OCI-LY7 (cell line): ENCODE data around the gene RLN3.
A peak's percentile ranks its signal among the peaks of the same experiment; 100 is the strongest.
"Not testable (repeated sequence)": the region's sequence is repeated elsewhere in the genome, so short reads cannot be mapped to it uniquely, and the experiment has no call there.

Source experiments
- CTCF ChIP-seq: fragments of 200-600 bp; sonication (generic); conservative IDR thresholded peaks from 2 replicates; pipeline ENCODE4 v1.5.1; 2014; ENCODE audit warnings: mild to moderate bottlenecking, antibody characterized with exemption, low read length, moderate library complexity, mixed read lengths
- EZH2phosphoT487 ChIP-seq: fragments of 200-600 bp; sonication (generic); IDR thresholded peaks from 2 replicates; pipeline ENCODE4 v1.6.1; 2018; ENCODE audit warnings: low read depth, borderline replicate concordance, mild to moderate bottlenecking, mixed run types, antibody characterized with exemption, low read length, moderate library complexity, mixed read lengths

DNA sequence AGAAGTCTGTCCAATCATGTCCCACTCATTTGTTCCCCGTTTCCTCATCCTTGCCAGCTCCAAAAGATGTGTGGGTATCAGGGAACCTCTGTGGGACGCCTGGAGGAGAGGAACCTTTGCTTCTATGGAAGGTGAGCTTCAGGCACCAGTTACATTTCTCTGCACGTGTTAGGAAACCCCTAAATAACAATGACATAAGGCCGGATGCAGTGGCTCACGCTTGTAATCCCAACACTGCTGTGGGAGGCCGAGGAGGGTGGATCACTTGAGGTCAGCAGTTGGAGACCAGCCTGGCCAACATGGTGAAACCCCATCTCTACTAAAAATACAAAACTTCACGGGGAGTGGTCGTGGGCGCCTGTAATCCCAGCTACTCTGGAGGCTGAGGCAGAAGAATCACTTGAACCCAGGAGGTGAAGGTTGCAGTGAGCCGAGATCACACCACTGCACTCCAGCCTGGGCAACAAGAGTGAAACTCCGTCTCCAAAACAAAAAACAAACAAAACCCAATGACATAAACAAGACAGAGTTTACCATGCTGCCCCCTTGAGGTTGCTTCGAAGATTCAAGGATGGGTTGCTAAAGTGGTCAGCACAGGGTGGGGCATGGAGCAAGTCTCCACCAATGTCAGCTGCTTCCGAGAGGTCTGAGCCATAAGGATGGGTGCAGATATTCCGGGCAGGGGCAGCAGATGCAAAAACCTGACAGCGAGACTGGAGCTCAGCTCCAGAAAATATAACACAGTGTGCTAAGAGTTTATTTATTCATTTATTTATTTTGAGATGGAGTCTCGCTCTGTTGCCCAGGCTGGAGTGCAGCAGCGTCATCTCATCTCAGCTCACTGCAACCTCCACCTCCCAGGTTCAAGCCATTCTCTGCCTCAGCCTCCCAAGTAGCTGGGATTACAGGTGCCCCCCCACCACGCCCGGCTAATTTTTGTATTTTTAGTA lies 15.0 kb downstream of the RLN3 start:
- TF ChIP-seq CTCF = peak; percentile 78
- TF ChIP-seq EZH2phosphoT487 = not testable (repeated sequence)
